Stimulated activated naive B cell treated with anti-CD40 and anti-IgM and Interleukin-4, amounts not matched to agents 10 μg/mL and 1 μg/mL and 100 μg/mL, for 72 hours (primary cell): ENCODE measurements around the gene CFAP69.

ENCODE experiments used
- ATAC-seq, 2 donors: fragments of 150-1000 bp; cut with Tn5 transposase; replicated peaks; 2 replicates each; pipeline ENCODE4 v1.10.0; 2021; ENCODE audit warnings: moderate library complexity in 1 of 2
- DNase-seq: peaks from one replicate; pipeline ENCODE4 v3.0.0; 2021
- H3K27ac Mint-ChIP-seq: one replicate; pipeline ENCODE4 v1.8.0; 2022; ENCODE audit warnings: mild to moderate bottlenecking, mixed read lengths
- H3K27me3 Mint-ChIP-seq, 2 donors: one replicate each; pipeline ENCODE4 v1.8.0; 2022; ENCODE audit warnings: mixed read lengths in 2 of 2
- H3K36me3 Mint-ChIP-seq, 2 donors: one replicate each; pipeline ENCODE4 v1.8.0; 2022; ENCODE audit warnings: mixed read lengths in 2 of 2, mild to moderate bottlenecking in 1 of 2
- H3K4me1 Mint-ChIP-seq, 2 donors: one replicate each; pipeline ENCODE4 v1.8.0; 2022; ENCODE audit warnings: mixed read lengths in 2 of 2, mild to moderate bottlenecking in 1 of 2
- H3K4me3 Mint-ChIP-seq, 2 donors: one replicate each; pipeline ENCODE4 v1.8.0; 2022; ENCODE audit warnings: mild to moderate bottlenecking in 2 of 2, mixed read lengths in 2 of 2, moderate library complexity in 1 of 2
- H3K9me3 Mint-ChIP-seq, 2 donors: one replicate each; pipeline ENCODE4 v1.8.0; 2022; ENCODE audit warnings: mixed read lengths in 2 of 2, mild to moderate bottlenecking in 1 of 2

The CFAP69 gene

DNA sequence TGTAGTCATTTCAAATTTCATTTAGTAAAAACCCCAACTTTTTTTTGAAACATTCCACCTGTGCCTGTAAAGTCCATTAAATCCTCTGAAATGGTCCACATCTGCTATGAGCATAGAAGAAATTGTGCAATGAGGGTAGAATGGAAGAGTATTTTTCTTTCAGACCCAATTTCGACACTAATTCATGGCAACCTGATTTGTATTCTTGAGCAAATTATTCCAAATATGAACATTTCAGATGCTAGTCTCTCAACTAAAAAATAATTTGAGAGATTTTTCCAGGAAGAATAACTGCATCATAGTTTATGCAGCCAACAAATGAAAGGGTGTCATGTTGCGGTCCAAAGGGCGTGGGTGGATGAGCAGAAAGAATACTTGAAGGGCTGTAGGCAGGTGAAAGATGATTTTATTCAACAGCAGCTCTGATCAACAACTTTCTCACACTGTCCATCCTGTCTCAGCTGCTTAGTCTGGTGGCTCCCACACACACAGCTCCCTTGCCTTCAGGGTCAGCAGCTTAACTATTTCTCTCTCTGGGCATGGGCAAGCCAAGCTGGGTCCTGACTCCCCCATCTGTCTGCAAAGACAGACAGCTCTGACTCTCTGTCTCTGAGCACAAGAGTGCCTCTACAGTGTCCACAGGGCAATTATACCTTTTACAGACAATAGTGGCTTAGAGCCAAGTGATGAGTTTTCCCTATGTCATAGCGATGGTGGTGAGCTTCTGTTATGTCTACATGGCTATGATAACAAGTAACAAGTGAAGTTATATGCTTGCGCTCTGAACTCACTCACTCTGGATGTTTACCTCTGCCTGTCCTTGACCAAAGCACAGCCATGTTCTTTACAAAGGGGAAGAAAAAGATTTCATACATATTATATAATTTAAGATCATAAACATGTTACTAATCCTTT is 21.9 kb upstream of the CFAP69 start:
- Mint-ChIP-seq H3K4me1 (no peaks in the 10 kb centered on the region), H3K9me3 (no peaks in the 10 kb centered on the region), H3K27ac (no peak overlapping the region), H3K27me3 (peaks cover 27 to 30% of the 10 kb centered on the region in 2 donors), H3K36me3 (no peaks in the 10 kb centered on the region), H3K4me3 (no peak overlapping the region)
- DNase-seq (no peak), ATAC-seq (no peak)

DNA sequence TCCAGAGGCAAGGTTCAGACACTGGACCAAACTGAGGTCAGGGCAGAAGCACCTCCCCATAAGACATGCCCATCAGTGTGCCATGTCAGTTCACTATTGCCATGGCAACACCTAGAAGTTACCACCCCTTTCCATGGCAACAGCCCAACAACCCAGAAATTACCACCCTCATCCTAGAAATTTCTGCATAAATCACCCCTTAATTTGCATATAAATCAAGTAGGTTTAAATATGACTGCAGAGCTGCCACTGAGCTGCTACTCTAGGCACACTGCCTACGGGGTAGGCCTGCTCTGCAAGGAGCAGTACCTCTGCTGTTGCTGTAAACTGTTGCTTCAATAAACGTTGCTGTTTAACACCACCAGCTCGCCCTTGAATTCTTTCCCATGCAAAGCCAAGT is 20.8 kb upstream of the CFAP69 start:
- no peak overlapping the region for H3K27ac Mint-ChIP-seq
- ATAC-seq (no peak), DNase-seq (no peak)
- H3K27me3 Mint-ChIP-seq: peaks cover 30 to 31% of the 10 kb centered on the region in 2 donors
- H3K4me1 Mint-ChIP-seq: no peaks in the 10 kb centered on the region
- no peaks in the 10 kb centered on the region for H3K9me3 Mint-ChIP-seq
- no peak overlapping the region for H3K4me3 Mint-ChIP-seq
- no peaks in the 10 kb centered on the region for H3K36me3 Mint-ChIP-seq

DNA sequence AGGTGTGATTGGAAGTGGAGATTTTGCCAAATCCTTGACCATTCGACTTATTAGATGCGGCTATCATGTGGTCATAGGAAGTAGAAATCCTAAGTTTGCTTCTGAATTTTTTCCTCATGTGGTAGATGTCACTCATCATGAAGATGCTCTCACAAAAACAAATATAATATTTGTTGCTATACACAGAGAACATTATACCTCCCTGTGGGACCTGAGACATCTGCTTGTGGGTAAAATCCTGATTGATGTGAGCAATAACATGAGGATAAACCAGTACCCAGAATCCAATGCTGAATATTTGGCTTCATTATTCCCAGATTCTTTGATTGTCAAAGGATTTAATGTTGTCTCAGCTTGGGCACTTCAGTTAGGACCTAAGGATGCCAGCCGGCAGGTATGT is 19.8 kb upstream of the CFAP69 start:
- Mint-ChIP-seq H3K27me3 (peaks cover 29% of the 10 kb centered on the region in 2 donors), H3K4me1 (no peaks in the 10 kb centered on the region), H3K36me3 (no peaks in the 10 kb centered on the region), H3K27ac (no peak overlapping the region), H3K4me3 (no peak overlapping the region), H3K9me3 (no peaks in the 10 kb centered on the region)
- DNase-seq (no peak), ATAC-seq (no peak)

DNA sequence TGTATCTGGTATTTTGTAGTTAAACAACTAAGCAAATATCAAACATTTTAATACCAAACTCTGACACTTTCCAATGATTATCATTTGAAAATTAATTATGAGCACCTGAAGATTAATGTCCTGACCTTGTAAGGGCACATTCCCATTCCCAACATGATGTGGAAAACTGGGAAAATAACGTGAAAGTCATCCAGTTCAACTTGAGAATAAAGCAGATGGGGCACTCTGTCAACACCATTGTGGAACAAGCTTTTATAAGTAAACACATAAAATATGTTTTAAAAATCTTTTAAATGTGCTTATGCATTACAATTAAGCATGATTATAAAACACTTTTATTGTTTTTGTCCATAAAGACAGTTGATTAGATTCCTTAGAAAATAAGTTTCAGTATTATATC is 19.4 kb upstream of the CFAP69 start:
- no peak overlapping the region for H3K4me3 Mint-ChIP-seq
- no peaks in the 10 kb centered on the region for H3K36me3 Mint-ChIP-seq
- no peaks in the 10 kb centered on the region for H3K4me1 Mint-ChIP-seq
- no peaks in the 10 kb centered on the region for H3K9me3 Mint-ChIP-seq
- ATAC-seq (no peak), DNase-seq (no peak)
- H3K27me3 Mint-ChIP-seq: peaks cover 24 to 25% of the 10 kb centered on the region in 2 donors
- H3K27ac Mint-ChIP-seq: no peak overlapping the region

DNA sequence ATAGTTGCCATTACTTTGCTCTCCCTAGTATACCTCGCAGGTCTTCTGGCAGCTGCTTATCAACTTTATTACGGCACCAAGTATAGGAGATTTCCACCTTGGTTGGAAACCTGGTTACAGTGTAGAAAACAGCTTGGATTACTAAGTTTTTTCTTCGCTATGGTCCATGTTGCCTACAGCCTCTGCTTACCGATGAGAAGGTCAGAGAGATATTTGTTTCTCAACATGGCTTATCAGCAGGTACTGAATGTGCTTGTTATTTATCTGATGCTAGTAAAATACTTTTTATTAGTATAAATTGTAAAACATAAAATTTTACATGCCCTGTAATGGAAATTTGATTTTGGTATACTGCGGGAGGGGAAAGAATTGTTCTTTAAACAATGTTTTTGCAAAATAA is 17.7 kb upstream of the CFAP69 start:
- ATAC-seq (no peak), DNase-seq (no peak)
- Mint-ChIP-seq H3K36me3 (no peaks in the 10 kb centered on the region), H3K9me3 (no peaks in the 10 kb centered on the region), H3K27me3 (peaks cover 22% of the 10 kb centered on the region in 2 donors), H3K4me1 (no peaks in the 10 kb centered on the region), H3K27ac (no peak overlapping the region), H3K4me3 (no peak overlapping the region)

DNA sequence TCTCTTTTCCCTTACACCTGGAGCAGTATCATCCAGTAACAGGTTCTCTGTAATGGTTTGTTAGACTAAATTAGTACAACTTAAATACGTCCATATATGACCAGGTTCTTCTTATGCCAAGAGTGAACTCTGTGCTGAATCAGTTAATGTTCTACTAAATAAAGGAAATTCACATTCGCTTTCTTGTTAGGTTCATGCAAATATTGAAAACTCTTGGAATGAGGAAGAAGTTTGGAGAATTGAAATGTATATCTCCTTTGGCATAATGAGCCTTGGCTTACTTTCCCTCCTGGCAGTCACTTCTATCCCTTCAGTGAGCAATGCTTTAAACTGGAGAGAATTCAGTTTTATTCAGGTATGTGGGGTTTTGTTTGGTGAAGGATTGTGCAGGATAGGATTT is 15.3 kb upstream of the CFAP69 start:
- Mint-ChIP-seq H3K27me3 (peaks cover 12 to 14% of the 10 kb centered on the region in 2 donors), H3K27ac (no peak overlapping the region), H3K9me3 (no peaks in the 10 kb centered on the region), H3K36me3 (no peaks in the 10 kb centered on the region), H3K4me1 (no peaks in the 10 kb centered on the region), H3K4me3 (no peak overlapping the region)
- ATAC-seq (no peak), DNase-seq (no peak)

DNA sequence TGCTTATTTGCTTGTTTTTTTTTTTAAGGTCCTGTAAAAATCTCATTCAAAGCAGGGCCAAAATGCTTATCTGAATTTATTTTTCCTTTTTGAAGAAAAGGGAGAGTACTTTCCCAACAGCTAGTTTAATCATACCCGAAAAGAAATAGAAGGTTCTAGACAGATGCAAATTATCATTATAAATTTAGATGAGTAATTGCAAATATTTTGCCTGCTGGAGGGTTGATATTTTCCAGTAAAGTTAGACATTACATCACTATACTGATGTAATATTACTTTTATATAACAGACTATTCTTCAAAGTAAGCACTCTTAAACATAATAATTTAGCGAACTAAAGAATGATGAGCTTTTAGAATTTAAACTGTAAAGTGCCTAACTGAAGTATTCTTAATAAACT is 14.1 kb upstream of the CFAP69 start:
- Mint-ChIP-seq H3K36me3 (no peaks in the 10 kb centered on the region), H3K4me1 (no peaks in the 10 kb centered on the region), H3K4me3 (no peak overlapping the region), H3K27me3 (peaks cover 8 to 9% of the 10 kb centered on the region in 2 donors), H3K9me3 (no peaks in the 10 kb centered on the region), H3K27ac (no peak overlapping the region)
- ATAC-seq (no peak), DNase-seq (no peak)

DNA sequence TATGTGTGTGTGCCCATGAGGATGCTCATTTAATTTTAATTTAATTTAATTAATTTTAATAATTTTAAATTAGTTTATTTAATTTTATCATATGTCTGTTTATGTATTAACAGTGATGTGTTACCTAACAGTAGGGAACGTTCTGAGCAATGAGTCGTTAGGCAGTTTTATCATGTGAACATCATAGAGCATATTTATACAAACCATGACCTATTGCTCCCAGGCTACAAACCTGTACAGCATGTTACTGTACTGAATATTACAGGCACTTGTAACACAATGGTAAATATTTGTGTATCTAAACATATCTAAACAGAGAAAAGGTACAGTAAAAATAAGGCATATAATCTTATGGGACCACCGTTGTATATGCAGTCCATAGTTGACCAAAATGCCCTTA is 13.7 kb upstream of the CFAP69 start:
- no peak overlapping the region for H3K4me3 Mint-ChIP-seq
- H3K27me3 Mint-ChIP-seq: peaks cover 8 to 9% of the 10 kb centered on the region in 2 donors
- ATAC-seq: no peak
- no peak for DNase-seq
- H3K36me3 Mint-ChIP-seq: no peaks in the 10 kb centered on the region
- H3K9me3 Mint-ChIP-seq: no peaks in the 10 kb centered on the region
- H3K27ac Mint-ChIP-seq: no peak overlapping the region
- H3K4me1 Mint-ChIP-seq: no peaks in the 10 kb centered on the region

DNA sequence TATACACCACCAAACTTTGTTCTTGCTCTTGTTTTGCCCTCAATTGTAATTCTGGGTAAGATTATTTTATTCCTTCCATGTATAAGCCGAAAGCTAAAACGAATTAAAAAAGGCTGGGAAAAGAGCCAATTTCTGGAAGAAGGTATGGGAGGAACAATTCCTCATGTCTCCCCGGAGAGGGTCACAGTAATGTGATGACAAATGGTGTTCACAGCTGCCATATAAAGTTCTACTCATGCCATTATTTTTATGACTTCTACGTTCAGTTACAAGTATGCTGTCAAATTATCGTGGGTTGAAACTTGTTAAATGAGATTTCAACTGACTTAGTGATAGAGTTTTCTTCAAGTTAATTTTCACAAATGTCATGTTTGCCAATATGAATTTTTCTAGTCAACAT is 12.5 kb upstream of the CFAP69 start:
- Mint-ChIP-seq H3K4me1 (no peaks in the 10 kb centered on the region), H3K36me3 (no peaks in the 10 kb centered on the region), H3K4me3 (no peak overlapping the region), H3K27ac (no peak overlapping the region), H3K9me3 (no peaks in the 10 kb centered on the region), H3K27me3 (peaks cover 4 to 9% of the 10 kb centered on the region in 2 donors)
- DNase-seq: no peak
- no peak for ATAC-seq

DNA sequence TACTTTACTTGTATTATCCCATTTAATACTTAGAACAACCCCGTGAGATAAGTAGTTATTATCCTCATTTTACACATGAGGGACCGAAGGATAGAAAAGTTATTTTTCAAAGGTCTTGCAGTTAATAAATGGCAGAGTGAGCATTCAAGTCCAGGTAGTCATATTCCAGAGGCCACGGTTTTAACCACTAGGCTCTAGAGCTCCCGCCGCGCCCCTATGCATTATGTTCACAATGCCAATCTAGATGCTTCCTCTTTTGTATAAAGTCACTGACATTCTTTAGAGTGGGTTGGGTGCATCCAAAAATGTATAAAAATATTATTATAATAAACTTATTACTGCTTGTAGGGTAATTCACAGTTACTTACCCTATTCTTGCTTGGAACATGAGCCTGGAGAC is 11.4 kb upstream of the CFAP69 start:
- H3K27me3 Mint-ChIP-seq: peaks cover 5 to 7% of the 10 kb centered on the region in 2 donors
- no peaks in the 10 kb centered on the region for H3K4me1 Mint-ChIP-seq
- DNase-seq (no peak), ATAC-seq (no peak)
- no peaks in the 10 kb centered on the region for H3K36me3 Mint-ChIP-seq
- no peak overlapping the region for H3K4me3 Mint-ChIP-seq
- no peaks in the 10 kb centered on the region for H3K9me3 Mint-ChIP-seq
- H3K27ac Mint-ChIP-seq: no peak overlapping the region

DNA sequence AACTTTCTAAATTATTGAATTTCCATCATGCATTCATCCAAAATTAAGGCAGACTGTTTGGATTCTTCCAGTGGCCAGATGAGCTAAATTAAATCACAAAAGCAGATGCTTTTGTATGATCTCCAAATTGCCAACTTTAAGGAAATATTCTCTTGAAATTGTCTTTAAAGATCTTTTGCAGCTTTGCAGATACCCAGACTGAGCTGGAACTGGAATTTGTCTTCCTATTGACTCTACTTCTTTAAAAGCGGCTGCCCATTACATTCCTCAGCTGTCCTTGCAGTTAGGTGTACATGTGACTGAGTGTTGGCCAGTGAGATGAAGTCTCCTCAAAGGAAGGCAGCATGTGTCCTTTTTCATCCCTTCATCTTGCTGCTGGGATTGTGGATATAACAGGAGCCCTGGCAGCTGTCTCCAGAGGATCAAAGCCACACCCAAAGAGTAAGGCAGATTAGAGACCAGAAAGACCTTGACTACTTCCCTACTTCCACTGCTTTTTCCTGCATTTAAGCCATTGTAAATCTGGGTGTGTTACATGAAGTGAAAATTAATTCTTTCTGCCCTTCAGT is 8.2 kb upstream of the CFAP69 start:
- Mint-ChIP-seq H3K27me3 (peaks cover 5 to 6% of the 10 kb centered on the region in 2 donors), H3K4me1 (no peaks in the 10 kb centered on the region), H3K27ac (no peak overlapping the region), H3K4me3 (no peak overlapping the region), H3K9me3 (no peaks in the 10 kb centered on the region), H3K36me3 (no peaks in the 10 kb centered on the region)
- DNase-seq (no peak), ATAC-seq (no peak)

DNA sequence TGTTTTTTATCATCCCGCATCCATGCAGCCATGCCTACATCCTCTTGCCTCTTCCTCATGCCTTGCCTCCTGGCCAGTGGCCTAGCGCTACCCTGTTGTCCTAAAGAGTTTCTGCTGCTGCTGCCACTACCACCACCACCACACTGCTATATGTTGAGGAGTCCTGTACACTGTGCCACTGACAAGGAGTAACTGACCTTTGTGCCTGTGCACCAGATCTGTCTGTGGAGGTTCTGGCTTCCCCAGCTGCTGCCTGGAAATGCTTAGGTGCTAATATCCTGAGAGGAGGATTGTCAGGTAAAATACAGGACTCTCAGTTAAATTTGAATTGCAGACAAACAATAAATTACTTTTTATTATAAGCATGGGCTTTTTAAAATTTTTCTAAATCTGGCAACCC is 7.0 kb upstream of the CFAP69 start:
- no peaks in the 10 kb centered on the region for H3K9me3 Mint-ChIP-seq
- H3K36me3 Mint-ChIP-seq: no peaks in the 10 kb centered on the region
- H3K27me3 Mint-ChIP-seq: peaks cover 15 to 16% of the 10 kb centered on the region in 2 donors
- no peaks in the 10 kb centered on the region for H3K4me1 Mint-ChIP-seq
- no peak for DNase-seq
- ATAC-seq: no peak
- no peak overlapping the region for H3K27ac Mint-ChIP-seq
- H3K4me3 Mint-ChIP-seq: no peak overlapping the region

DNA sequence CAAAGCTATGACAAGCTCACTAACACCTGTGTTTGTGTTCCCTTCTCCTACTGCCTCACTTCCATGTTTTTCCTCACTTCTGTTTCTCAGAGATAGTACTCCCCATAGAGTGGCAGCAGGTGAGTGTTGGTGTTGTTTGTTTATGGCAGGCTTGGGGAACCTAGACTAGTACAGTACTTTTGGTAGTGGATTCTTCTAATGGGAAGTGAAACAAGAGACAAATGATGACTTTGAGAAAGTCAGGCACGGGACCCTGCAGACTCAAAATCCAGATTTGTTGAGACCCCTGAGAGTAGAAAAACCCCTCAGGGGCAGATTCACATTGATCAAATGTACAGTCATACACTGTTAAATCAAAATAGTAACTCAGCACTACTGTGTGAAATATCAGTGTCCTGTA is 6.4 kb upstream of the CFAP69 start:
- Mint-ChIP-seq H3K36me3 (no peaks in the 10 kb centered on the region), H3K27me3 (peaks cover 18 to 21% of the 10 kb centered on the region in 2 donors), H3K9me3 (no peaks in the 10 kb centered on the region), H3K27ac (no peak overlapping the region), H3K4me1 (peaks cover 0 to 2% of the 10 kb centered on the region in 2 donors), H3K4me3 (no peak overlapping the region)
- ATAC-seq: no peak
- DNase-seq: no peak

DNA sequence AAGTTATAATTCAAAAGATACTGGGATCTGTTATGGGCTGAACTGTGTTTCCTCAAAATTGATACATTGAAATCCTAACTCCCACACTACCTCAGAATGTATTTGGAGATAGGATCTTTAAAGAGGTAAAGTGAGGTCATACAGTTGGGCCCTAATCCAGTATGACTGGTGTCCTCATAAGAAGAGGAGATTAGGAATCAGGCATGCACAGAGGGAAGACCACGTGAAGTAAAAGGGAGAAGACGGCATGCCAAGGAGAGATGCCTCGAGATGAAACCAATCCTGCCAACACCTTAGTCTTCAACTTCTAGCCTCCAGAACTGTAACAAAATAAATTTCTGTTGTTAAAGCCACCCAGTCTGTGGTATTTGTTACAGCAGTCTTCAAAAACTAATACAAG is 5.9 kb upstream of the CFAP69 start:
- ATAC-seq (no peak), DNase-seq (no peak)
- H3K27ac Mint-ChIP-seq: no peak overlapping the region
- H3K36me3 Mint-ChIP-seq: no peaks in the 10 kb centered on the region
- H3K4me1 Mint-ChIP-seq: peaks cover under 1 to 2% of the 10 kb centered on the region in 2 donors
- peaks cover 23 to 25% of the 10 kb centered on the region in 2 donors for H3K27me3 Mint-ChIP-seq
- H3K9me3 Mint-ChIP-seq: no peaks in the 10 kb centered on the region
- H3K4me3 Mint-ChIP-seq: no peak overlapping the region

DNA sequence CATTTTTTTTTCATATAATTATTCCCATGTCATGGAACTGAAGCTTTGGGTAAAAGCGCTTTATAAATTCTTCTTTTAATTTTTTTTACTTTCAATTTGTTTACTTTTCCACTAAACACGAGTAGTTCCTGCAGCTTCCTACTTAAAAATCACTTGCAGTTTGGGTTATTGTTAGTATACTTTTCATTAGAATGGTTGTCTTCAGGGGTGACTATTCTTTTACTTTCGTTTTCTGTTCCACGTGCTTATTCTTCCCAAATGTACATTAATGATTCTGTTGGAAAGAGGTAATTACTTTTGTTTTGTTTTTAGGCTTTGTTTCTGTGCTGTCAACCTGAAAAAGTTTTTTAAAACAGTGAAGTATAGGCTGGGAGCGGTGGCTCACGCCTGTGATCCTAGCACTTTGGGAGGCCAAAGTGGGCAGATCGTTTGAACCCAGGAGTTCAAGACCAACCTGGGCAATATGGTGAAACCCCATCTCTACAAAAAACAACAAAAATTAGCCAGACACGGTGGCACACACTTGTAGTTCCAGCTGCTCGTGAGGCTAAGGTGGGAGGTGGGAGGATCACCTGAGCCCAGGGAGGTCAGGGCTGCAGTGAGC is 5.2 kb upstream of the CFAP69 start:
- ATAC-seq (no peak), DNase-seq (no peak)
- peaks cover 5 to 7% of the 10 kb centered on the region in 2 donors for H3K4me1 Mint-ChIP-seq
- no peak overlapping the region for H3K27ac Mint-ChIP-seq
- no peak overlapping the region for H3K4me3 Mint-ChIP-seq
- H3K36me3 Mint-ChIP-seq: no peaks in the 10 kb centered on the region
- H3K9me3 Mint-ChIP-seq: no peaks in the 10 kb centered on the region
- H3K27me3 Mint-ChIP-seq: peaks cover 28 to 32% of the 10 kb centered on the region in 2 donors
